Mesenteric fat pad (tissue), 1 donor: ENCODE data around the gene CHRD. TPM values are rescaled to one million over a fixed set of nuclear protein-coding genes. Genes with fewer than 3 reads are reported as not detected.

ENCODE experiments used
- DNase-seq: peaks from one replicate; pipeline ENCODE4 v3.0.0-alpha.2; 2020; ENCODE audit warnings: low spot score
- total RNA-seq: library from RNA; stranded (reverse); fragmentation: NEBNext Ultra II Directional; extraction: Animal tissue kit (Norgen Biotek cat#: 25700); gene quantifications from one replicate; pipeline ENCODE4 v1.2.1, GENCODE V29; 2021
- donor health status: DM: yes; HTN: yes; CAD: no.

Gene CHRD
- total RNA-seq, 1 donor from 2014 or later = 11.3 TPM

DNA sequence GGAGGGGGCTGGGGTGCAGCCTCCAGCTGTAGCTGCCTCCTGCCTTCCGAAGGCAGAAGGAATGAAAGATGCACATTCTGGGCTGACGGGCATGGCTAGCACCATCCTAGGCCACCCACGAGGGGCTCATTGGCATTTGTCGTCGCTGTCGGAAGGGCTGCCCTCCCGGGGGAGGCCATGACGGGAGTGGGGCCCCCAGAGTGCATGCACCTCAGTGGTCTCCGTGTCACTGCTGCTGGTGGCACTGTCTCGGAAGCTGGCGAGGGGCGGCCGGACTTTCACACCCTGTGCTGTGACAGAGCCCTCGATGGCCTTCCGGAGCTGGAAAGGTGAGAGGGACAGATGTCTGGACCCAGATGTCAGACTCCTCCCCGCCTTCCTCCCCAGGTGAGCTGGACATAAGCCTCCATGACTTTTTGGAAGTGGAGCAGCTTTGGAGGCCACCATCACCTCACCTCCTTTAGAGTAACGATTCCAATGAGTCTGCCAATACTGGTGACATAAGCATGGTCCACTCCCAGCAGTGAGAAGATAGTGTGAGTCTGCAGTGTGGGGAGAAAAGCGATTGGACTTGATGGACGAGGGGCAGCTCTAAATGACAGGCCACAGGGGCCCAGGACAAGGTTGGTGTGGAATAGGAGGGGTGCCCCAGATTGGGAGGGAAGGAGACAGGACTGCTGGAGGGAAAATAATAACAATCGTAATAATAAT lies 33.2 kb upstream of the CHRD start:
- DNase-seq = no peak

DNA sequence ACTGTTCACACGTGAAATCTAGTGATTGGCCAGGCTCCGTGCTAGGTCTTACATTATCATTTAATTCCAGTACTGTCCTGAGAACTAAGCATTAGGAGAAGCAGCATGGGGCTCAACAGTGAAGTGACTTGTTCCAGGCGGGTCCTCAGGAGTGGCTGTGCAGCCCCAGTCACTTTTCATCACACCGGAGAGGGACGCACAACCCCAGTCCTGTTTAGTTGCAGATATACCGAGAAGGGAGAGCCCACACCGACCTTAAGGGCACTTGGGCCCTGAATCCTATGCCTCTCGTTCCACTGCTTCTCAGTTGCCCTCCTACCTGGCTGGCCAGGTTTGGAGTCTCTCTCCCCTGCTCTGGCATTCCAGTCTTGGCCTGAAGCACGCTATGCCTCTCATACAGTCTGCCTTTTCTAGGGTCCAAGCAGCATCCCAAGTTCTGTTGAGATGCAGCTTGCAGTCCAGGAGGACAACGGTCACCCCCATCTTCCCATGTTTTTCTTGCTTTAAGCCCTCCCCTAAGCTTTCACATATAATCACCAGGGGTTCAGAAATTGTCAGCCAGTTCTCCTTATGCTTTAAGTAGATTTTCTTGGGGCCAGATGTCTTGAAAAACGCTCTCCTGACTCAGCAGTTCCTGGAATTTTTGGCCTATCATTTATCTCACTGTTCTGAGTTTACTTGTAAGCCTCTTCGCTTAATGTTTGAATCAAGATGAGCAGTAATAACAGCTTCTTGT lies 32.4 kb upstream of the CHRD start:
- no peak for DNase-seq

DNA sequence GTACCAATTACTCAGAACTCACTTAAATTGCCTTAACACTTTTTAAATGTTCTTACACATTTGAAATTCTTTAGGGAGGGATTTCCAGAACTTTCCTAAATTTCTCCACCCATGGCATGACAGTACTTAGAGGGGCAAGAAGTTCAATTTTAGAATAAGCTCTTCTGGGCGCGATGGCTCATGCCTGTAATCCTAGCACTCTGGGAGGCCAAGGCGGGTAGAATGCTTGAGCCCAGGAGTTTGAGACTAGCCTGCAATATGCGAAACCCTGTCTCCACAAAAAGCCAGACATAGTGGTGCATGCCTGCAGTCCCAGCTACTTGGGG lies 31.8 kb upstream of the CHRD start:
- no peak for DNase-seq

DNA sequence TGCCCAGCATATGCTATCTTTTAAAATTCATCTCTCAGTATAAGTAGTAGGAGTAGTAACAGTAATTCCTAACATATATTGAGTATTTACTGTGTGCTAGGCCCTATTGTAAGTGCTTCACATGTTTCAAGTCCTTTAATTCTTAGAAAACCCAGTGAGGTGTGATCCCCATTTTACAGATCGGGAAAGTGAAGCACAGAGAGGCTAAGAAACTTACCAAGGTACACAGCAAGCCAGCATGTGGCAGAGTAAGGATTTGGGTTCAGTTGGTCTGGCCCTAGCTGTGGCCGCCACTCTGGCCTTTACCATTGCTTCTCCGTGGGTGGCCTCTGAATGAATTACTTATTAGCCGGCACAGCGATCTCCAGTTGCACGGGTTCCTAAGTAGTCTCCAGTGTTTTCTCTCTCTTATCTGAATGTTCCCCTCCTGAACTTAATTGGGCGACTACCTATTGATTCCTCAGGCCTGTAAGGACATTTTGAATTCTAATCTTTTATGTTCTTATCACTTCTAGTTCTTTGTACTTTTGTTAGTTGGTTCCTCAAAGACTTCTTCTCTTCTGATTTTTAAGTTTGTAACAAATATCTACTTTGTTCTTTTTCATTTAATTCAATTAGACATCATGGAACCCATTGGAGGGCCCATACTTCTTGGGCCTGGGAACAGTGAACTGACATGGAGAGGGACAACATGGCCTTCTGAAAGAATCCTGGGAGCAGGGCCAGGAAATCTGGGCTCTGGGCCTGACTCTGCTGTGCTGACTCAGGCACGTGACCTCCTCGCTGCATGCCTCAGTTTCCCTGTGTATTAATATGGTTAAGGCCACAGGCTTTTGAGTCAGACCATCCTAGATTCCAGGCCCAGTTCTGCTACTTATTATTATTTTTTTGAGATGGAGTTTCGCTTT lies 30.0 kb upstream of the CHRD start:
- DNase-seq = no peak

DNA sequence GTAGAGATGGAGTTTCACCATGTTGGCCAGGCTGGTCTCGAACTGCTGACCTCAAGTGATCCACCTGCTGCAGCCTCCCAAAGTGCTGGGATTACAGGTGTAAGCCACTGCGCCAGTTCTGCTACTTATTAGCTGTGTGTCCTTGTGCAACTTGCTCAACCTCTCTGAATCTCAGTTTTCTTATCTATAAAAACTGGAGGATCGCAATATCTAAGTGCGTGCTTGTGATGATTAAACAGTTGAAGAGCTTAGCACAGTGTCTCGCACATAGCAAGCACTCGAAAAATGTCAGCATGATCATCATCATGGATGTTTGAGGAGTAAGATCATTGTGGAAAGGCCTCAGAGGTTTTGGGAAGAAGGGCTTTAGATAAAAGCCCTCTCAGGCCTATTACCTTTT lies 29.2 kb upstream of the CHRD start:
- no peak for DNase-seq

DNA sequence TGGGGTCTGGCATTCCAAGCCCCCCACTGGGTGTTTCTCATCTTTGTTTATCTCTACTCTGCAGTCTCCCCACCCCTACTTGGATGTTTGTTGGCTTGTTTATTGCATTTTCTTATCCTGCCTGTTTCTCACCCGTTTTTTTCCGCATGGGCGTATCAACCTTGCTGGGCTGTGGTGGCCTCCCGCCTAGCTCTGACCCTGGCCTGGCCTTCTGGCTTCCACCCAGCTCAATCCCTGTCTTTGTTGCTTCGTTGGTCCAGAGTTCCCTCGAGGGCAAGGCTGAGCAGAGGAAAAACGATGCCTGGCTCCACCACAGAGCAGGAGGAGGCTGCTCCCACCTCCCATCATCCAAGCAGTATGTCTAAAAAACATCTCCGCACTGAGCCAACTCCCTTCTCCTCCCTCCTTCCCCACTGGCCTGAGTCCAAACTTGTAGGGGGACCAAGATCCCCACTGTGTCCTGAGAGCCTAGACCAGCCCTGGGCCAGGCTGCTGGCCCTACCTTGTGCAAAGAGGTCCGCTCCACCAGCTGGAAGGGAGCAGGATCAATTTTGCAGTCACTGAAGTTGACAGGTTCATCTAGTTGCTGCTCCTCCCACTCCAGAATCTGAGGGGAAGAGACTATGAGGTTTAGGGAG lies 28.2 kb upstream of the CHRD start:
- DNase-seq = no peak

DNA sequence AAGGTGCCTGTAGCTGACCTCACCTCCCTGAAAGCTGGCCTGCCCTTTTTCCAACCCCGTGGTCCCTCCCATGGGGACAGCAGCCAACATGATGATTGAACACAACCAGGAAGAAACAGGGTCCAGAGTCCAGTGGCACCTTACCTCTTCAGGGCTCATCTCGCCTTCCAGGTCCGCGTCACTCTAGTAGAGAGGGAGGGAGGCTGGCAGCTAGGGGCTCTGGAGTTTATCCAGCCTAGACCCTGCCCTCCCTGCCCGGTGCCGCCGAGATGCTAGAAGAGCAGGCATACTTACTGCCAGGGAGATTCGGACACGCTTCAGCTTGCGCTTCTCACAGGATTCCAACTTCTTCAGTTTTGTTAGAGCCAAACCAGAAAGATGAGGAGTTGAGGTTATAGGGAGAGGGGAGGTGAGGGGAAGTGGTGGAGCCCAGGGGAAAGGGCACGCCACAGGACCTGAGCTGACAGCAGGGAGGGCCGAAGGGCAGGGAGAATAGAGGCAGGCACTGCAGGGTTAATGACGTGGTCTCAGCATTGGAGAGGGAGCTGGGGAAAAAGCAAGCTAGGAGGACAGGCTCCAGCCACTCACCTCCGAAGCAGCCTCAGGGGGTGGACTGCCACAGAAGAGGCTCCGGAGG lies 27.6 kb upstream of the CHRD start:
- DNase-seq = no peak

DNA sequence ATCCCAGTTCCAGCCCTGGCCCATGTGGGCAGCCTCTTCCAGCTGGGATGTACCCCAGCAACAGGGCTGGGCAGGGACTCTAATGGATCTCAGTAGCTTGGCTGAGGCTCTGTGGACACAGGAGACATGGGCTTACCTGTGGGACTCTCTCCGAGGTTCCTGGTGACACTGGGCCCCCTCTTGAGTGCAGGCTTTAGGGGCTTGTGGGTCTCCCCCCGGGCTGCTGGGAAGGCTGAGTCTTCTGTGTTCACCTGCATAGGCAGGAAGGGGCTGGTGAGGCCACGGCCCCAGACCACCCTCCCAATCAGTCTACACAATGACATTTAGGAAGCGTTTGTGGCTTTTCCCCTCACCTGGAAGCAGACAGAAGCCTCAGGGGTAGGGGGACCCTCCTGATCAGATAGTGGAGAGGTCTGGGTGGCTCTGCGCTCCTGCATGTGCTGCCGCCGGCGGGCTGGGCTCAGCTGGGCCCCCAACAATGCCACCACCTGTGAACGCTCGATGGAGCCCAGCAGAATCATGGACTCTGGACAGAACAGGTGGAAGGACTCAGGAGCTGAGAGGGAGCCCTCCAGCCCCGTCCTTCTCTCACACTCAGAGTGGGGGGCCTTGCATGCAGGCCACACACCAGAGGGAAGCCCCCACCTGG lies 26.8 kb upstream of the CHRD start:
- no peak for DNase-seq

DNA sequence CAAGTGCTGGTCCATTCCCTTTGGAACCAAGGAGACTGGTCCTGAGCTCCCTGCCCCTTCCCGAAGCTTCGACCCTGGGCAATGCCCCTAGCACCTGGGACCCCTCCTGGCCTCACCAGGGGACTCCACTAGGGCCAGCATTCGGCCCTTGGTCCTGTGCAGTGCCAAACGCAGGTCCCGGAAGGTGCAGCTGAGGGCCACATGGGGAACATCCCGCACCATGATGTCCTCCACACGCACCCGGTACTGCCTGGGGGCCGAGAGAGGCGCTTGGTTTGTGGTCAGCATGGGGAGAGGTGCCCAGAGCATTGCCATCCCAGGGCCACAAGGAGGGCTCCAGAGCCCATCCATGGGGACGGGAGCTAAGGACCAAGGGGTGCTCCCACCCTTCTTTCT lies 26.3 kb upstream of the CHRD start:
- no peak for DNase-seq

DNA sequence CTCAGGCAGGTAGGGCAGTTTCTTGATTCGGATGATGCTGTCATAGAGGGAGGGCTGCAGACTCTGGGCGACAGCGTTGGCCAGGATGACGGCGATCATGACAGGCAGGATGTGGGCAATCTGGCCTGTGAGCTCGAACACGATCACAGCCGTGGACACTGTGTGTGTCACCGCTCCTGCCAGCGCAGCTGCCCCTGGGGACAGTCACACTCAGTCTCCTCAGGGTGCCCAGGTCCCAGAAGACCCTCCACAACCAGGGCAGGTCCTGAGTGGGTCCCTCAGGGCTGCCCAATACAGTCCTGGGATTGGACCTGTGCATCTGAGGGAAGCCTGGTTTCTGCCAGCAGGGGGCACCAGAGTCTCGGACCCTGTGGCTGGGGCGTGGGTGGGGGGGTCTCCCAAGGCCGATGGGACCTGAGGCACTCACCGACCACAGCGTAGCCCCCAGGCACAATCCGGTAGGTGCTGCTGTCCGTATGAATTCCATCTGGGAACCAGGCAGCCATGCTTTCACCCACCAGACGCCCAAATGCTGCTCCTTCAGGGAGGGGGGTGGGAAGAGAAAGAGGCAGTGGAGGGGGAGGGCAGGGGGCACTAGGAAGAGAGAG lies 25.6 kb upstream of the CHRD start:
- DNase-seq = no peak

DNA sequence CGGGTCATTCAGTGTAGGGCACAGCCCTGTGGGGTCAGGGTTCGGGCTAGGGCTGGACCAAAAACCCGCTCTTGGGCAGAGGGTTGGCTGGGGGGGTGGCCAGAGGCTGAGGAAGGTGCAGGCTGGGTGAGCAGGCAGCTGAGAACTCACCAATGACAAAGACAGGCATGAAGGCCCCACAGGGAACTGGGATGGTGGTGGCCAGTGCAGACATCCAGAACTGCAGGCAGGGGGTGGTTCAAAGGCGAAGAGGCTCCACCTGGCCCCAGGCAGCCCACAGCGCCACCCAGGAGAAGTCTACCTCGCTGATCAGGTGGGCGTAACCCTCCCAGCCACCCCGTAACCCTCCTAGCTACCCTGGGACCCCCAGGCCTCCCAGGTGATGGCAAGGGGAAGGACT lies 25.1 kb upstream of the CHRD start:
- DNase-seq = no peak

DNA sequence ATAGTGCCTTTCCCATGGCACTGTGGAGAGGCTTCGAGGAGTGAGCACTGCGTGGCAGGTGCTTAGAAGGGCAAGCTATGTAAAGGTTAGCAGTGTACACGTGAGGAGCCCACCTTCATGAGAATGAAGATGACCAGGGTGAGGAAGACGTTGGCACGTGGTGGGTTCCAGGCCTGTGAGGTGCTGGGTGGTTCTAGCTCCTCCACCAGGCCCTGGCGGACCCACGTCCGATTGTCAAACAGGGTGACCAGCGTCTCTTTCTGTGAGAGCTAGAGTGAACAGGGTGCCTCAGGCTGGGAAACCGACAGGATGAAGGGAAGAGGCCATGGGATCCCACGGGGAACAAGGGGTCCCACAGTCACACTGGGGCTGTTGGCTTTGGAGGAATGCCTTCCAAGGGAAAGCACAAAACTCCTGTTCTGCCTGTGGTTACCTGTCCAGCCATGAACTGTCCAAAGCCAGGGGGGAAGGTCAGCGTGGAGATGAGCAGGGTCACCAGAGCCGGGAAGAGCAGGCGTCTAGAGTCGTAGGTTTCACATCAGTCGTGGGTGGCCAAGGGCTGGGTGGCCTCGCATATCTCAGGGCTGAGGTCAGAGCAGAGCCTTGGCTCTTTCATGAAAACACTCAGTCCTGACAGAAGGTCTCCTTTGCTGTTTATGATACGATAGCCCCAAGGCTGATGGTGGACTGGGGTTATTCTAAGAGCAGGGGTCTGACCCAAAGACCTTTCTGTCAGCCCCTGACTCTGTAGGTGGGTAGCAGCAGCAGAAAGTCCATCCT lies 24.4 kb upstream of the CHRD start:
- DNase-seq = no peak

DNA sequence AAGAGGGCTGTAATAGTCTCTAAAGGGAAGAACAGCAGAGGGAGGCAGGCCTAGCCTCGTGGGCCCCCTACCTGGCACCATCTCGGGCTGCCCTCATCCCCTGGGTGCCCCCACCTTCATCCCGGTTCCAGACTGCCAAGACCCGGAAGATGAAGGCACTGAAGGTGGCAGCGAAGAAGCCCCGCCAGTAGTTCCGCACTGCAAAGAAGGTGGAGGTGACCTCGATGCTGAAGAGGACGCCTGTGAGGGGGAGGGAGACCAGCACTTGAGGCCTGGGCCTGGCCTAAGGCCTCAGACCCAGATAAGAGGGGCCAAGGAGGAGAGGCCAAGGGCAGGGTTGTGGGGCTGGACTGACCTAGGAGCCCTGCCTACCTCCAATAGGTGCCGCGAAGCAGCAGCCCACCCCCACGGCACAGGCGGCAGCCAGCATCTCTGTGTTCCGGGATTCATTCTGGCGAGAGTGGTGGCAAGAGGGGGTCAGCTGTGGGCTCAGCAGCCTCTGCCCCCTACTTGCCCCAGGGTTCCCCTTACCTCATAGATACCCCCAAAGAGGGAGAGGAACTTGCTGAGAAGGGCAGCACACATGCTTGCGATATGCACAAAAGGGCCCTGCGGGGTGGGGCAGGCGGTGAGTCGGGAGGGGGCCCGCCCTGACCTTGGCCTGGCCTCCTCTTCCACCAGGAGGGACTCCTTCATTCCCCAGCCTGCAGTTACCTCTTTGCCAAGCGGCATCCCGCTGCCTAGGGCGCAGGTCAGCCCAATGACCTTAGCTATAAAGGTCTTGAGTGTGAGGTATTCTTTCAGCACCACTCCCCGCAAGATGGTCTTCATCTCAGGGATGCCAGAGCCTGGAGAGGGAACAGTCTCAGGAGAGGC lies 22.4 kb upstream of the CHRD start:
- DNase-seq = no peak

DNA sequence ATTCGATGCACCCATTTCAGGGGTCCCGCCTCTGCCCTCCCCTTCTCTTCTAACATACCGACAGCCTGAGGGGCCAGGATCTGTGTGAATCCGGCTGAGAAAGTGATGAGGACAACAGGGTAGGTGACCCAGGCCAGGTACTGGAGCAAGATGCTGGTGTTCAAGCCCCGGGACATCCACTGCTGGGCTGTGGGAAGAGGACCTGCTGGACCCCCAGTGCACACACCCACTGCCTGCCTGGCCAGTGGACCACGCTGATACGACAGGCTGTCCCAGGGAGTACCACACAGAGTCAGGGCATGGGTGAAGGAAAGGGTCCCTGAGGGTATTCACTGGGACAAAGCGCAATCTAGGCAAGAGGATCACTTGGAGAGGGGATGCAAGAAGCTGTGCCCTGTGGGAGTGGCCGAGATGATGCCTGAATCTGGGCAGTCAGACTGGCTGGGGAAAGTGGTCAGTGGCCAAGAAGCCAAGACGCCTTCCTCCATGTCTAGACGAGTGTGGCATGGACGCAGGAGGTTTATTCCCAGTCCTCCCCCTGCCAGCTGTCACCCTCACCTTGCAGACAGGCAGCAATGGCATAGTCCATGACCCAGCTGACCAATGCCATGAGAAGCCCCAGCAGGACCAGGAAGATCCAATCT lies 21.6 kb upstream of the CHRD start:
- no peak for DNase-seq

DNA sequence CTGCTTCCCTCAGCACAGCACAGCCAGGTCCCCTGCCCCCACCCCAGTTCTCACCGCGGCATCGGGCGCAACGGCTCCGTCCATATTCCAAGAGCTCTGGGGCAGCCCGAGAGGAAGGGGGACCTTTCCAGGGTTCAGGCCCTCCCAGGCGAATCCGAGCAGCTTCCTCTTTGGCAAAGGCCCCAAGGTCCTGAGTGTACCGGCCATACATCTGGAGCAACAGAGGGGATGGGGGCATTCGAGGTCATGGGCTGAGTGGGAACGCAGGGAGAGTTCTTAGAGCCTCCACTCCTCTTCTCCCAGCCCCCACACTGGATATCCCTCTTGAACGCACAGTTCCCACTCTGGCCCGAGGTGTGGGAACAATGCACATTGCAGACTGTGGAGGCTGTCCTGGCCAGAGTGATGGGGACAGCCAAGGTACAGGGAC lies 20.9 kb upstream of the CHRD start:
- DNase-seq = no peak

DNA sequence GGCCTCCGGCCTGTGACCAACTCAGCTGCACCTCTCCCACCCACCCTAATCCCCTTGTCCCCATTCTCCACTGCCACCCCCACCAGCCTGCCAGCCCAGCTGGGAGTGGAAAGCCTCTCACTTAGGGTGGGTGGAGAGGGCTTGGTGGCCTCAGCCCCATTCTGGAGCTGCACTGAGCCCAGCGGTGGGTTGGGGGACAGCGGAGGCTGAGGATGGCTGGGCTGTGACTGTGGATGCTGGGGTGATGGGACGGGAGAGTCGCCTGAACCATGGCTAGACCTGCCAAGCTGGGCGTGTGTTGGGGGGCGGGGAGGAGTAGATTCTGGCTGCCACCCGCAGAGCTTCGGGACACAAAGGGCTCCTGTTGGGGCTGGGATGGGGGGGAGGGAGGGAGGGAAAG lies 20.2 kb upstream of the CHRD start:
- no peak for DNase-seq

DNA sequence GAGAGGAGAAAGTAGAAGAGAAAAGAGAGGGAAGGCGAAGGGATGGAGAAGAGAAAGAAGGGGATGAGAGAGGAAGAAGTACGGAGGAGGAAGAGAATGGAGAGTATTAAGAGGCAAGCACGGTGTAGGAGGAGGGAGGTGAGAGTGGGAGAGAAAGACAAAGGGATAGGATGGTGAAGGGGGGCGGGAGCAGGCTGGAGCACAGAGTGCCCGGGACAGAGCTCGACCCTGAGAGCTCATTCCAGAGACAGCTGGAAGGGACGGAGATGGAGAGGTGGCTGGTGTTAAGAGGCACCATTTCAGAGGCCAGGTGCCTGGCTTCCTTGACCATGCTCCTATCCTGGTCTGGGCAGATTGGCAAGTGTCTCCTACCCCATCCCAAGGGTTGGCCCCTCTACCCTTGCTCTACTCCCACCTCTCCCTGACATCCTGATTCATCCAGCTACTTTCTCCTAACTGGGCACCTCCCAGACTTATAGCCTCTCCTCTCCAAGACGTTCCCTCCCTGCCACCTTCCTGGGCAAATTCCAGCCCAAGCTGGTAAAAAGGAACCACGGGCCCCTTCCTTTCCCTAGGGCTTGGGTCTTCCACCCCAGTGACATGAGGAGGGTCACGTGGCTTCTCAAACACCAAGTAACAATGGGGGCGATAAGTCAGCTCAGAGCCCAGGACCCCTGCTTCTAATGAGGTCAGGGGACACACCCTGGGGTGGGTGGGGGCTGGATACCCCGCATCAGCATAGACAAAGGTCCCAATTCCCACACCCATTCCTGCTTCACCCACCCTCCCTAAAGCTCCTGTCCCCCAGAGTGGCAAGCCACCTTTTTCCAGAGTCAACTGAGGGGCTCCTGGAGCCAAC lies 19.6 kb upstream of the CHRD start:
- DNase-seq = no peak
